Ishikawa (cell line): ENCODE measurements around the gene COMP.

Source experiments
- CEBPB ChIP-seq: IDR thresholded peaks from 2 replicates; pipeline ENCODE4 v1.6.1; 2012
- CREB1 ChIP-seq: IDR thresholded peaks from 2 replicates; pipeline ENCODE4 v1.6.1; 2012; ENCODE audit warnings: low read depth
- EGR1 ChIP-seq: IDR thresholded peaks from 2 replicates; pipeline ENCODE4 v1.6.1; 2012
- EP300 ChIP-seq: IDR thresholded peaks from 2 replicates; pipeline ENCODE4 v1.6.1; 2012; ENCODE audit warnings: borderline replicate concordance
- FOXM1 ChIP-seq: IDR thresholded peaks from 2 replicates; pipeline ENCODE4 v1.6.1; 2012; ENCODE audit warnings: low read depth, borderline replicate concordance
- MAX ChIP-seq: IDR thresholded peaks from 2 replicates; pipeline ENCODE4 v1.6.1; 2012
- NFIC ChIP-seq: IDR thresholded peaks from 2 replicates; pipeline ENCODE4 v1.6.1; 2012
- RAD21 ChIP-seq: IDR thresholded peaks from 2 replicates; pipeline ENCODE4 v1.6.1; 2012; ENCODE audit warnings: low read depth
- REST ChIP-seq: IDR thresholded peaks from 2 replicates; pipeline ENCODE4 v1.6.1; 2012; ENCODE audit warnings: low read depth, mild to moderate bottlenecking
- TAF1 ChIP-seq: IDR thresholded peaks from 2 replicates; pipeline ENCODE4 v1.6.1; 2012; ENCODE audit warnings: low read depth, mild to moderate bottlenecking
- TCF12 ChIP-seq: IDR thresholded peaks from 2 replicates; pipeline ENCODE4 v1.6.1; 2012; ENCODE audit warnings: low read depth
- TEAD4 ChIP-seq: IDR thresholded peaks from 2 replicates; pipeline ENCODE4 v1.6.1; 2012
- USF1 ChIP-seq: IDR thresholded peaks from 2 replicates; pipeline ENCODE4 v1.6.1; 2012
- YY1 ChIP-seq: IDR thresholded peaks from 2 replicates; pipeline ENCODE4 v1.6.1; 2012; ENCODE audit warnings: low read depth
- ZBTB7A ChIP-seq: IDR thresholded peaks from 2 replicates; pipeline ENCODE4 v1.6.1; 2012; ENCODE audit warnings: low read depth

The COMP gene

GRCh38 chr19:18790566-18791314 lies at the start of gene COMP:
TSS of gene COMP (minus strand) at chr19:18791305. CDS start at chr19:18791269, 36 bp downstream.
- TF ChIP-seq YY1 (no peak), CREB1 (no peak), REST (no peak), TCF12 (no peak), RAD21 (no peak), EP300 (no peak), MAX (no peak), ZBTB7A (no peak), TEAD4 (no peak), TAF1 (no peak), CEBPB (no peak), NFIC (no peak), FOXM1 (no peak), USF1 (no peak), EGR1 (no peak)

- TF ChIP-seq CREB1 (no peak), TEAD4 (no peak), TCF12 (no peak), MAX (no peak), RAD21 (no peak), YY1 (no peak), NFIC (no peak), EGR1 (no peak), FOXM1 (no peak), REST (no peak)
These were observed 49.5 kb upstream of the COMP start for GRCh38 chr19:18840288-18841267.

GRCh38 chr19:18839465-18840287 lies 48.6 kb upstream of the COMP start:
- TF ChIP-seq REST (no peak), NFIC (peak; percentile 57; the same call in 1 of the 2 replicates), TCF12 (0 out of 2 replicates have a peak, but pooled peaks have one; percentile 22), MAX (peak; percentile 47; the same call in 1 of the 2 replicates), EGR1 (no peak), FOXM1 (no peak)

GRCh38 chr19:18834644-18834984 lies 43.5 kb upstream of the COMP start:
- no peak for TF ChIP-seq REST
- TF ChIP-seq NFIC = no peak
- TF ChIP-seq FOXM1 = no peak
- TF ChIP-seq TCF12 = no peak
- no peak for TF ChIP-seq ZBTB7A
- no peak for TF ChIP-seq CREB1
- no peak for TF ChIP-seq MAX
- TF ChIP-seq RAD21 = no peak
- no peak for TF ChIP-seq TEAD4
- TF ChIP-seq EP300 = no peak
